ENCODE data around the gene MAMDC2.
"Not testable (repeated sequence)": the region's sequence is repeated elsewhere in the genome, so short reads cannot be mapped to it uniquely, and the experiment has no call there.

Gene MAMDC2

GRCh38 chr9:70036641-70037040 is 7.0 kb upstream of the MAMDC2 start:
- no peak for DNase-seq (ENCODE audit: low read depth in 2 of 2)

DNA sequence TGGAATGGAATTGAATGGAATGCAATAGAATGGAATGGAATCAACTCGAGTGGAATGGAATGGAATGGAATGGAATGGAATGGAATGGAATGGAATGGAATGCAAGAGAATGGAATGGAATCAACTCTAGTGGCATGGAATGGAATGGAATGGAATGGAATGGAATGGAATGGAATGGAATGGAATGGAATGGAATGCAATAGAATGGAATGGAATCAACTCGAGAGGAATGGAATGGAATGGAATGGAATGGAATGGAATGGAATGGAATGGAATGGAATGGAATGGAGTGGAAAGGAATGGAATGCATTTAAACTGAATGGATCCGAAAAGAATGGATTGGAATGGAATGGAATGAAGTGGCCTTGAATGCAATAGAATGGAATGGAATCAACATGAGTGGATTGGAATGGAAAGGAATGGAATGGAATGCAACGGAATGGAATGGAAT is 5.5 kb upstream of the MAMDC2 start:
- DNase-seq (ENCODE audit: low read depth in 2 of 2) = not testable (repeated sequence)

DNA sequence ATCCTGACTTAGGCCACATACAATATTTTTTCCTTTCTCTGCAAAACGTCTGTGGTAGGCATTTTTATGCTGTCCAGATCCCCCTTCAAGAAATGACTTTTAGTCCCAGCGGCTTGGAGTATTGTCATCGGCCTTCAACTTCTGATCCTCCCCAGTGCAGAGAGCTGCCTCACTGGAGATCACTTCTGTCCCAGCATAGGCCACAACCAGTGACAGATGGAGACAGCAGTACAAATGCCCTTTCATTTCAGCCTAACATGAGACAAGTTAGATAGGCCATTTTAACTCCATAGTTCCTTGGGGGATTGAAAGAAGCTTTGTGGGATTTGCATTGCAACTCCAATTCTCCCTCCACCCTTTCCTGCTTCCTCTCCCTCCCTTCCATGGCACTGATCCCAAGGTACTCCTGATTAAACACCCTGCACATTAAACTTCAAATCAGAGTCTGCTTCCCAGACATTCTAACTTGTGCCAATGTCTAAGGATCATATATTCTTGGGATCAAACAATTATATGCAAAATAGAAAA is 3.2 kb upstream of the MAMDC2 start:
- no peak for DNase-seq (ENCODE audit: low read depth in 2 of 2)

DNA sequence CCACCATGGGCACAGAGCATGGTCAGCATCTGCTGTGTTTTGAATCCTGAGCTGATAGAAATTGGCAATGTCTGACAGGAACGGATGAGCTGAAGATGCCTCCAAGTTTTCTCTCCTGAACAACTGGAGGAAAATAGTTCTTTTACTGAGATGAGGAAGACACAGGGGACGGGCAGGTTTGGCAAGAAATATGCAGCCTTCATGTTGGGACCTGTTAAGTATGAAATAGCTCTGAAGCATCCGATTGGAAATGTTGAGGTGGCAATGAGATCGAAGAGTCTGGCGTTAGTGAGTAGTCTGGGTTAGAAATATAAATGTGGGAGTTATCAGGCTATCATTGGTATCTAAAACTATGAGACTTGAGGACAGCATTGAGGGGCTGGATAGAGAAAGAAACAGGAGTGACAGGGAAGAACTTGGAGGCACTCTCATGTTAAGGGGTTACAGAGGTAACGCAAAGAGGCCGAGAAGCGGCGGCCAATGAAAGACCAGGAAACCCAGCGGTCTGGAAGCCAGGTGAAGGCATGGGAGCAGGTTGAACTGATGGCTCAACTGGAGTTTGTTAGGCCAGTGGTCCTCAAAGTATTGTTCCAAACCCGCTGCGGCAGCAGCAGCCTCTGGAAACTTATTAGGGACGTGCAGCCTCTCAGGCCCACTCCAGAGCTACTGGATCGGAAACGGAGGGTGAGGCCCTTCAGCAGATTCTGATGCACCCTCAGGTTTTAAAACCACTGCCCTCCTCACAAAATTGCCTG is 1.0 kb upstream of the MAMDC2 start:
- no peak for DNase-seq (ENCODE audit: low read depth in 2 of 2)

DNA sequence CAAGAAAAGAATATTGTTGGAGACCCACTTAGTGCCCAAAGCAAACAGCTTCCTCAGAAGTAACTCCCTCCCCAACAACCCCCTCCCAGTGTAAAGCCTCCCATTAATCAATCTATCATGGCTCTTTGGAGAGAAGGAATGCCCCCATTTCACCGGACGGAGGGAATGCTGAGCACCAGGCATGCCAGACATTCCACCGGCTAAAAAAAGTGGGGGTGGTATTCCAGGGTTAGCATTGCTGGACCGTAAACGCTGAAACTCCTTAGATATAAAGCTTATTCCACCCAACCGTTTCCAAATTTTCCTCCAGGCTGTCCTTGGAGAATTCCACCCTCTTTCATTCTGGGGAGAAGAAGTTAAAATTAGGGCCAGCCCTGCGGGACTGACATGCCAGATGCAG is 363 bp upstream of the MAMDC2 start:
- no peak for DNase-seq (ENCODE audit: low read depth in 2 of 2)

DNA sequence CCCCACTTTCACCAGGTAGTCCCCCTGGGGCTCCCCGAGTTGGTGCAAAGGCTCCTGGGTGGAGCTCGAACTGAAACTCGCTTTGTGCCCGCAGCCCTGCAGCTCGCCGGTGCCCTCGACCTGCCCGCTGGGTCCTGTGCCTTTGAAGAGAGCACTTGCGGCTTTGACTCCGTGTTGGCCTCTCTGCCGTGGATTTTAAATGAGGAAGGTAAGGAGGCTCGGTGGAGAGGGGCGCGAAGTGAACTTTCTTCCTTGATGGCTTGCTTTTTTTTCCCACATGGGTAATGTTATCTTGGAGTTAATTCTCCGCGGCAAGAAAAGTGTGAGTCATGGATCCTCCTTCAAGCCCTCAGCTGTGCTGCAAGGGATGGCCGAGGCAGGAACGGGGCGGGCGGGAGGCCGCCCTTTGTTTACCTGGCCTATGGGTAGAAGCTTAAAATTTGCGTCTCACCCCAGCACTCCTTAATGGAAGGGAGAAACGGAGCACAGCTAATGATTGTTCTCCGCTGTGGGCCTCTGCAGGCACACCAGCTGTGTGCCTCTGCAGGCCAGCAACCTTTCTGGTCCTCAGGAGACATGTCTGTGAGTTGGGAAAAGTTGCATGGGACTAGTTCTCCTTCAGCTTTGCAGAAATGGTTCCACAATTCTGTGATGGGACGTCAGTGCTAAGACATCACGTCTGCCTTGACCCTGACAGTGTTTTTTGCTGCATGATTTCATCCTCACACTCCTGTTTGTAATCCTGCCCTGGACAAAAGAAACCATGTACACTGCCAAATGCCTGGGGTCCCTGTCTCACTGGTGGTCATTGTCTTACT is 1.1 kb downstream of the MAMDC2 start:
- no peak for DNase-seq (ENCODE audit: low read depth in 2 of 2)

GRCh38 chr9:70045452-70045851 is 1.8 kb downstream of the MAMDC2 start:
- no peak for DNase-seq (ENCODE audit: low read depth in 2 of 2)

DNA sequence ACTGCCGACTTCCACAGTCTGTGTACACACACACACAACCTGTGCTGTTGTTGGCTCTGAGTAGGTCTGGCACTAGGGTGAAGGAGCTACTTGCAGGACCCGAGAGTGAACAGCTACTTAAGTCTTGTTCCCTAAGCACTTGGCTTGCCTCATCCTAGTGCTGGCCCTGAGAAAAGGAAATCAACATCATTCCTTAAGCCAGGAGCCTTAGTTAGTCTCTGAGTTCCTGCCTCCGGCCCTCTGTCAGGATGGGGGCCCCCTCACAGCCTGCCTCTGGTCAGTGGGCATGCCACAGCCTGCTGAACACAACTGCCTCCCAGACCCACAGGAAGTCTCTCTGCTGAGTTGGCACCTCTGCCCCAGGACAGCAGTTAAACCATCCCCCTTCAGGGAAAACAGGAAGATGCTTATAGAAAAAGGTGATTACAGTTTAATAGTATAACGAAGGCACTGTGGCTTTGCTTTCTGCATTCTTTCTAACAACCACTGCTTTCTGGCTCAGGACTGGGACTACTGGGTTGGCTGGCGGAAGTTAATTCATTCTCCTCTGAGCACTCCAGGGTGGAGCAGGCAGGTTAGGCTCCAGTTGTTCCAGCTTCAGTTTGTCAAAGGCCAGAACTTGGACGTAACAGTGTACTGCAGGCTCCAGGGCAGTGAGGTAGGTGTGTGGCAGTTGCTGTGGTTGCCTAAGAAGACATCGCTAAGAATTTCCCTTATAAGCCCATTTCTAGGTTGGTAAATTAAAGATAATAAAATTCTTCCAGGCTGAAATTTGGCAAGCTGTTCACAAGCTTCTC is 2.8 kb downstream of the MAMDC2 start:
- no peak for DNase-seq (ENCODE audit: low read depth in 2 of 2)

DNA sequence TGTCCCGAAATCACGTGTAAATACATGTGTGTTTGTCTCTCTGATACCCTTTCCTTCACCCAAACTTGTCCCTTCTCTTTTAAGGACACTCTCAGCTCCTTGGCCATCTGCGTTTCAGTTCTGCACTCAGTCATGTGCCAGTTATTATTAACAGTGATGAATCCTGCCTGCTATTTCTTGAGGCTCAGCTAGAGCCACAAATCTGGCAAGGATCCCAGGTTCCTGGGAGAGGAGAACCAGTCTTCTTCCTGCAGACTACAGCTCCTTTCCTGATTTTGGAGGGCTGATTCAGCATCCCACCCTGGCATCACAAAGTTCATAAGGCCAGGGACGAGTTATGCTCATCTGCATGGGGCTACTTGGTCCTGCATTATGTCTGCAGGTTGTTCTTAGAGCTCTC is 5.6 kb downstream of the MAMDC2 start:
- DNase-seq (ENCODE audit: low read depth in 2 of 2) = no peak

- DNase-seq (ENCODE audit: low read depth in 2 of 2) = no peak
These were observed 6.1 kb downstream of the MAMDC2 start for GRCh38 chr9:70049672-70050271.

DNA sequence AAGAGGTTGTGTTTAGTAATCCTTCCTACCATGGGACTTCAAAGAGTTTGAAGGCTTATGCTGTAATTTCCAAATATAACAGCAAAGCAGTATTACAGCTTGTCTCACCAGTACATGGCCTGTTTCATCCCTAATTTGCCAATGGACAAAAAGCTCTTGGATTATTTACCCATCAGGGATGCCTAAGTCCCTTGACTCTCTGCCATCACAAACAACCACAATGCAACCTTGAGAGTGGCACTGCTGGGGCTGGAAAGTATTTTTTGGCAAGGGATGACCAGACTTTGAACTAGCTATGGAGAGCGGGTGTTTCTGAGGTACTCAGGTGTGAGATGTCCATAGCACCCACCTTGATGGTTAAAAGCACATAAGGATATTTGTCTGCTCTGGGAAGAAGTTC is 9.1 kb downstream of the MAMDC2 start:
- DNase-seq (ENCODE audit: low read depth in 2 of 2) = no peak

DNA sequence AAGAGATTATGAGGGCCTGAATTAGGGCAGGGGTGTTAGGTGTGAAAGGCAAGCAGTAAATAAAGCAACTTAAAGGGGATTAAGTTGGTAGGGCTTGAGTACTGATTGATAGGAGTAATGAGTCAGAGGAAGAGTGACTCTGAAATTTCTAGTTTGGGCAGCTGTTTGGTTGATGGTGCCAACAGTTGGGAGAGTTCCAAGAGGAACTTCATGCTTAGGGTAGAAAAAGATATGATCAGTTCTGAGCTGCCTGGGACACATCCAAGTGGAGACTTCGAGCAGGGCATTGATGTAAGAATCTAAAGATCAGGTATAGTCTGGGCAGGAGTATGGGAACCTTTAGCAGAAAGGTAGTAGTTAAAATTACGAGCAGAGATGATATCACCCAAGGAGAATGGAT is 10.2 kb downstream of the MAMDC2 start:
- no peak for DNase-seq (ENCODE audit: low read depth in 2 of 2)

- no peak for DNase-seq (ENCODE audit: low read depth in 2 of 2)
These were observed 10.9 kb downstream of the MAMDC2 start for GRCh38 chr9:70054521-70054920.

GRCh38 chr9:70055406-70056210 is 12.0 kb downstream of the MAMDC2 start:
- DNase-seq (ENCODE audit: low read depth in 2 of 2) = no peak

GRCh38 chr9:70056211-70056944 is 12.7 kb downstream of the MAMDC2 start:
- no peak for DNase-seq (ENCODE audit: low read depth in 2 of 2)

DNA sequence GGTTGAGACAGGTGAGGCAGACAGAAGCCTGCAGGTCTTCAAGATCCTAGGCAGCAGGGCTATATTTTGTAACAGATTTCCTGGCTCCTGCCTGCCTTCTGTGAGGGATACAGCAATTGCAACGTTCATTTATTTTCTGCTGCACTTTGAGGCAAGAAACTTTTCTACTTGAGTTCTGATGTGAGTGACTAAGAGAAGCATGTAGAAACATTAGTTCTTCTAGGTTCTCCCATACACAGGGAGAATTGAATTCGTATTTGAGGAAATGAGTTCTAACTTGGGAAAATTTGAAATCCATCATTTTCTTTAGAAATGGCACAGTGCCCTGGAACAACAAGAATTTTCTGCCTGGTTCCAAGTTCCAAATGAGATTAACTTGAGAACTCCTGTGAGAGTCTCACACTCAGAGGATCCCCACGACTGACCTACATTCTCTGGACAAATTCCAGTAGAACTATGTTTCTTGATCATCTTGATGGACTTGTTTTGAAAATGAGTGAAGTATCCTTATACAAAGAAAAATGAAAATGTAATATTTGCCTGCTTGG is 15.0 kb downstream of the MAMDC2 start:
- no peak for DNase-seq (ENCODE audit: low read depth in 2 of 2)

- DNase-seq (ENCODE audit: low read depth in 2 of 2) = no peak
These were observed 16.7 kb downstream of the MAMDC2 start for GRCh38 chr9:70060148-70060882.

- no peak for DNase-seq (ENCODE audit: low read depth in 2 of 2)
These were observed 17.3 kb downstream of the MAMDC2 start for GRCh38 chr9:70060883-70061507.

DNA sequence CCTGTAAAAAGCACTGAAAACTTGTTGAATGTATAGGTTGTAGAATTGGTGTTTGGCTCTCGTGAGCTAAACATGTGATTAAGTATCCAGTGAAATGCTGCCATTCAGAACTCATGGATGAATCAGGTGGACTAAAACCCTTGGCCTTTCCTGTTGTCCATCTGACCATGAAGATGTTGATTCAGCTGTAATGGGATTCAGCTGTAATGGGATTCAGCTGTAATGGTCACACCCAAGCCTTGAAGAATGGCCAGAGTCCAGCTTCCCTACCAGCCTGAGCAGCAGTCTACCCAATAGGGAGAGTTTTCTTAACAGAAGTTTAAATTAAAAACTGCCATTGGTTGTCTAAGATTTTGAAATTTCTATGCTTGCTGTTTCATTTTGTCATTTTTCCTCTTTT is 18.1 kb downstream of the MAMDC2 start:
- DNase-seq (ENCODE audit: low read depth in 2 of 2) = no peak

All from stimulated activated CD8-positive, alpha-beta memory T cell treated with anti-CD3 and anti-CD28 coated beads, Interleukin-15, amount 100 ng/mL, for 48 hours (primary cell).